Activated gamma-delta T cell treated with anti-CD3 and anti-CD28 coated beads, Interleukin-2, amount 50 U/mL, for 16 hours (primary cell): ENCODE results near the gene AQP7.
"Not testable (repeated sequence)": the region's sequence is repeated elsewhere in the genome, so short reads cannot be mapped to it uniquely, and the experiment has no call there.

Experiments
- DNase-seq: peaks from one replicate; pipeline ENCODE4 v3.0.0-alpha.2; 2020; ENCODE audit warnings: low read depth

Gene AQP7

DNA sequence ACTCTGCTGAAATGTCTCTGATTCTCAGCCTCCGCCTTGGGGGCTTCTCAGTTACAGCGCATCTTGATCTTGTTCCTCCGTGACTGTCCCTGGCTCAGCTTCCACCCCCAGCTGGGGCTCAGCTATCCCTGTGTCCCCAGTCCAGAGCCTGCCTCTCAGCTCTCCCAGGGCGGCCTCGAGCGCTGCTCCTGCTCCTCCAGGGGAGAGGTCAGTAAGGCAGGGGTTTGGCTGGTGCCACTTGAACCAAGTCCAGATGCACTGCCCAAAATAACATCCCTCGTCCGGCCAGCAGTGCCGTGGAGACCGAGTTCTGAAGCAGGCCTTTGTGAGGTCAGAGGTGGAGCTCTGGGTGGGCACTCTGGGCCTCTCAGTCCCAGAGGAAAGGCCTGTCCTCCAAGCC is at the start of gene AQP7:
AQP7 (minus strand) TSS at position 198 of the 400 bp plus-strand sequence. CDS start 1,306 bp downstream, outside the sequence.
- DNase-seq: not testable (repeated sequence)

DNA sequence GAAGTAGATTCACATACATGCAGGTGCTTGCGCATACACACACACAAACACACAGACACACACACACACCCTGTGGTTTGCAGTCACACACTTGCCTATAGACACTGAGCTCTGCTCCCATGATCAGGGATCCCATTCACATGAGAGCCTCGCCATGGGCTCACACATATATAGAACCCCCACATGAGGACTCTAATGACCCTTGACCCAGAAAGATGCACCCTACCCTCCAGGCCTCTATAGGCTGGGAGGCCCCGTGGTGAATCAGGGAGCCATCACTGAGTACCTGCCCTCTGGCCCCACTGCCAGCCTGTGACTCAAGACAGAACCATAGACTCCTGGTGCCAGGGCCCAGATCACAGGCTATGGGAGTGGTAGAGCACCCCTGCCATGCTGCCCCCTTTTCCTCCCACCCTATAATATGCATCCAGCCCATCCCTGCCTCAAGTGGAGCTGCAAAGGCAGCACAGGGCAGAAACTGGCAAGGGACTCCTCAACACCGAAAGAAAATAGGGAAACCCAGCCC is 48.3 kb upstream of the AQP7 start:
- no peak for DNase-seq

DNA sequence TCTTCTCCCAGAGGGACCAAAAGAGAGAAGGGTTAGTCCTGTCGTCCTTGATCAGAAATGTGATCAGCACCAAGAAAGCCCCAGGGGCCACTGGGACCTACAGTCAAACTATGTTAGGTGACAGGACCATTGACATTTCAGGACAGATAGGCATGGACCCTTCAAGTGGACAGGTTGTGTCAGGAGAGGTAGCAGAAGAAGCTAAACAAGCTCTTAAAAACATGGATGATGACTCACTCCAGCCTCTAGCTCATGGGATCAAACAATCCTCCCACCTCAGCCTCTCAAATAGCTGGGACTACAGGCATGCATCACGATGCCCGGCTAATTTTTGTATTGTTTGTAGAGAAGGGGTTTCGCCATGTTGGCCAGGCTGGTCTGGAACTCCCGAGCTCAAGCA is 47.3 kb upstream of the AQP7 start:
- DNase-seq: no peak

DNA sequence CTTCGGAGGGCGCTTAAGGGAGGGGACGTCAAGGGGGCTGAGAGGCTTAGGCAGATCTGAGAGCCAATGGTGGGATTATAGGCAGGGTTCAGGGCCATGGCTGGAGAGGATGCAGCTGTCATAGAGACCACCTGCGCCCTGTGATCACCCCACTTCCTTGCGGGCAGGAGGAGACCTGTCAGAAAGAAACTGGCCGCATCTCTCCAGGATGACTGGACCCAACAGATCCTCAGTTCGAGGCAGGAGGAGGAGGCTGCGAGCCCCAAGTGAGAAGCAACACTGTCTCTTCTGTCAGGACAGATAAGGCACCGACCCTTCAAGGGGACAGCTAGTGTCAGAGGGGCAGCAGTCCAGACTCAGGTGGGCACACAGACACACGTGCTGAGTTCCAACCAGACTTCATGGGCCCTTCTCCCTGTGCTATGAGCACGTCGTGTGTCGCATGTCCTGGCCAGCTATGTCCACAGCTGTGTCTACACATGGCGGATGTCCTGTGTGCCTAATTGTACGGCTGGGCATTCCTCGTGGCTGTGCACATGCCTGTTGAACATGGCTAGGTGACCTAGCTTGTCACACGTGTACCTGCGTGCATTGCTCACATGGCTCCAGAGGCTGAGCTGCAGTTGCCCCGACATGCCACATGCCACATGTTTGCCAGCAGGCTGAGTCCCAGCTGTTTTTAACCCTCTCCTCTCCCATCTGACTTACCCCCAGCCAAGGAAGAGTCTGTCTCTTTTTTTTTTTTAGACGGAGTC is 45.6 kb upstream of the AQP7 start:
- DNase-seq: no peak

DNA sequence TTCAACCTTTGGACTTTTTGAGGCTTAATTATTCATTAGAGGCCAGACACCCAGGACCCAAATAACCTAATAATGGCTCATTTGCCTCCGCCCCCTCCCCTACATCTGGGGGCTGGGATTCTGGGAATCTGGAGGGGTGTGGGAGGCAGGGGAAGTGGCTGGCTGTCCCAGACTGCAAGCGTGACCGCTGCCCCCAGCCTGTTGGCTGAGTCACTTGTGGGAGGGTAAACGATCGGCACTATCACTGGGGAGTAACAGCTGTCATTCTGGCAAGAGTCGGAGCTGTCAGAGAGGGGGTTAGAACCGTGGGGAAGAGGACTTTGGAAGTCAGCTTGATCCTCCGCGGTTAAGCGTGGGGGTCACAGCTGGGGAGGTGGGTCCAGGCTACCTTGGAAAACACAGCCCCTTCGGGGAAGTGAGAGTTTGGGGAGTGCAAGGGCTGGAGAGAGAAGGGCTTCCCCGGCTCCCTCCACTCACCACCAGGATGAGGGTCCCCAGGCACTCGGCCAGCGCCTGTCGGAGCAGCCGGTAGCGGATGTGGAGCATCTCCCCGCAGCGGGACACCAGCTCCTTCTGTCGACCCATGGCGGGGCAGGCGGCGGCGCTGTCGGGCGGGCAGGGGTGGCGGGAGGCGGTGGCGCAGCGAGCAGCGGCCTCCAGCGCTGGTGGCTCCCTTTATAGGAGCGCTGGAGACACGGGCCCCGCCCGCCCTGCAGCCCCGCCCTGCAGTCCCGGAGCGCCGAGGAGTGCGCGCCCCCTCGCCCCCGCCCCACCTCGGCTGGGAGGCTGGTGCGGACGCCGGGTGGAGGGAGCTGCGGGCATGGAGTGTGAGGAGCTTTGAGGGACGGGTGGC is 44.8 kb upstream of the AQP7 start, which contains the start of gene AQP3:
AQP3 (minus strand) TSS at position 648 of the 853 bp plus-strand sequence; CDS start at position 585, 63 bp downstream.
- peak; percentile 43 for DNase-seq

DNA sequence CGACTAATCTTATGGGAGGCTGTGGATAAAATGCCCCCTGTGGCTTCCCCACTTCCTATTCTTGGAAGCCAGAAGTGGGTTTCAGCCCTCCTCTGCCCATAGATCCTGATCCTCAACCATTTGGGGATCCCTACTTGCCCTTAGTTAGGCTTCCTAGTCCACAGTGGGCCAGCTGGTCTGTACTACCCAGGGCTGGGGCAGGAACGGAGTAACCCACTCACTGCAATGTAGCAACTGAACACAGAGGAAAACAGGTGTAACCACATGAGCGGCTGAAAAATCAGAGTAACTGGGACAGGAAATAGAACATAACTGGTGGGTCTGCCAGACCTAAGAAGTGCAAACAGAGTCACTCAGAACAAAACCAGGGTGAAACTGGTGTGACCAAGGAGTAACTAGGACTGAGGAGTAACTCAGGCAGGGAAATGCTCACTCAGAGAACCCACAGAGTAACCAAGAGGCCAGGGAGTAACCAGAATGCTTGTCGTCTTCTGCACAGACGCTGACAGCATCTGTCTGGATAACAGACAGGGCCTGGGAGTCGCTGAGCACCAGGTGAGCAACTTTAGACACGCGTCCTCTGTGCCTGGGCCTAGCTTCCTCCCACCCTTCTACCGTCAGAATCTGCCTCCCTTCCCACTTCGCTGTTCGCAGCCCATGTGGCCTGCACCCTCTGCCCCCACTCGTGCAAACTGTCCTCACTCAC is 44.0 kb upstream of the AQP7 start:
- peak; percentile 13 for DNase-seq

DNA sequence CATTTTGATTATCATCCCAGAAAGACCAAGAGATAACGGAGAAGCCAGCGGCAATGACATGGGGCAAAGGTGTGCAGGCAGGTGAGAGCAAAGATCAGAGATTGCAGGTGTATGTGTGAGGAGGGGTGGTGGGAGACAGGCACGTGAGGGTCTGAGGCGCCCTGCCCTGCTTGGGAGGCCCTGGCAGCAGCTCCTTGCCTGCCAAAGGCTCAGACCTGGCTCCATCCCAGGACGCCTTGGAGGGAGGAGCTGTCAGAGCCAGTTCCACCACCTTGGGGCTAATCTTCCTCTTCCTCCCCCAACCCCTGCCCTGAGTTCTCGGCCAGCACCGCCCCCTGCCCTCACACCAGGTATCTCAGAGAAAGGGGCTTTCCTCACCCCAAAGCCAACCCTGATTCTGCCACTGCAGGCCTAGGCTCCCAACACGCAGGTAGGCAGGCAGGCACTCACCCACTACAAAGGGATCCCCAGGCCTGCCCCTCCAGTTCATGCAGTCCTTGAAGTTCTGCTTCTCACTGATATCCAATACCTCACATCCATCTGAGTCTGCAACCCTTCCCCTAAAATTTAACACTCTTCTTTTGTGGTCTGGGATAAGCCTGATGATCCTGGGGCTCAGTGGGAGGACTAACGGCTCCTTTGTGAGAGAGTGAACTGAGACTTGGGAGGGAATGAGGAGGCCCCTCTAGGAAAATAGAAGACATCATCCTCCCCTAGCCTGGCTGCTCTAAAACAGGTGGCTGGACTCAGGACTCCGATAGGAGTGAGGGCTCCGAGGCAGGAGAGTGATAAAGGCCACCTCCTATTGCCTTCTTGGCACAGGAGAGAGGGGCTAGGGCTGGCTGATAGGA is 43.2 kb upstream of the AQP7 start:
- peak; percentile 13 for DNase-seq

DNA sequence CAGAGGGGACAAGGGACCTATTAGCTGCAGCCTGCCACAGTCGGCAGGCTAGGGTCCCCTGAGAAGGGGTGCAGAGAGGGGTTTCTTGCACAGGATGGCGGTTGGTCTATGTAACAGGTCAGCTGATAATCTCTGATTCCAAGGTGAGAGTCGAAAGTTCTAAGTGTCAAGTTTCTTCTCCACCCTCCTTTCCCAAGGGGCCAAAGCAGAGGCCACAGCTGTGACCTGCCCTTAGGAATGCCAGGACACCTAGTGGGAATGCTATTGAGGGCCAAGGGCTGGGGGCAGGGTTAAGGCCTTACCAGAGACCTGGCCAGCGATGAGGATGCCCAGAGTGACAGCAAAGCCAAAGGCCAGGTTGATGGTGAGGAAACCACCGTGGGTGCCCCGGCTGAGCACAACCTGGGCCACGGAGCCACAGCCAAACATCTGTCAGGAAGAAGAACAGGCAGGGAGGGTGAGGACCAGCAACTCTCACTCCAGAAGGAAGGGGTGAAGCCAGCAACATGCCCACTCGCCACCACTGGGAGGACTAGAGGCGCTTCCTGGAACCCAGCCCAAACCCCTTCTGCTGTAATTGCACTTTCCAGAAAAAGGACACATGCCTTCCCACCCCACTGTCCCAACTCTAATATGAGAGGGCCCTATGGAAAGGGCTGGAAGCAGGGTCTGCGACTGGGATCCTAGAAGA is 41.2 kb upstream of the AQP7 start:
- DNase-seq: no peak

DNA sequence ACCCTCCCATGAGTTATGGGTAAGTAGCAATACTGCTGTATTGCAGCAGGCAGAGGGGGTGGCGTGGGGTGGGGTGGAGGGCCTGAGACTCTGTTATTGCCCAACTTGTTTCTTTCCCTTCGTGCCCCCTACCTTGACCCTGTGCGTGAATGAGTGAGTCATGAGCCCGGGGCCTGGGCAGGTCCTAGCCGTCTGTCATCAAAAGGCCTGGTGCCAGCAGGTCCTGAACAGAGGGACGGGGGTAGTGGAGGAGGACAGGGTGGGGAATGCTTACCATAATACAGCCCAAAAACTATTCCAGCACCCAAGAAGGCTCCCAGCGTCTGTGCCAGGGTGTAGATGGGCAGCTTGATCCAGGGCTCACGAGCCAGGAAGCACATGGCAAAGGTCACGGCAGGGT is 40.7 kb upstream of the AQP7 start:
- no peak for DNase-seq

DNA sequence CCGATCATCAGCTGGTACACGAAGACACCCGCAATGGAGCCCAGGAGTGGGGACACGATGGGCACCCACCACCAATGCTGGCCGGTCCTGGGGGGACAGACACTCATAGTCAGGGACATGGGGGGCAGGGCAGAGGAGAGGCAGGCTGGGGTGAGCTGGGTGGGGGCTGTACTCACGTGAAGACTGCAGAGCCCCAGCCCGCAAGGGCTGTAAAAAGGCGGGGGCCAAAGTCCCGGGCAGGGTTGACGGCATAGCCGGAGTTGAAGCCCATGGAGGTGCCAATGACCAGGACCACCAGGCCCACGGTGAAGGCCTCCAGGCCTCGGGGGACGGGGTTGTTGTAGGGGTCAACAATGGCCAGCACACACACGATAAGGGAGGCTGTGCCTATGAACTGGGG is 39.8 kb upstream of the AQP7 start:
- no peak for DNase-seq

DNA sequence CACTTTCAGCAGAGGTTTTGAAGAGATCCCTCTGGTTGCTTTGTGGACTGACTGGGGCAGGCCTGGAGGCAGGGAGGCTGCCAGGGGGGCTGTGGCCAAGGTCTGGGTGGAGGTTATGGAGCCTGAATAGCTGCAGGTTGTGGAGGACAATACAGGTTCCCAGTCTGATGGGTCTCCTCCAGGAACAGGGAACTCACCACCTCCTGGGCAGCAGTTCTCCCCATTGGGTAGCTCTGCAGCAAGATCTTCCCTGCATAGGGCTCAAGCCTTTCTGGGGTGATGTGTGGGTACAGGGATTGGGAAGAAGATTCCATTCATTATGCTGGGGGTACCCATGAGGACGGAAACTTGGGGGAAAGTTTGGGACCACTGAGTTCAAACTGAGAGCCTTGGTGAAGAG is 38.2 kb upstream of the AQP7 start:
- no peak for DNase-seq

DNA sequence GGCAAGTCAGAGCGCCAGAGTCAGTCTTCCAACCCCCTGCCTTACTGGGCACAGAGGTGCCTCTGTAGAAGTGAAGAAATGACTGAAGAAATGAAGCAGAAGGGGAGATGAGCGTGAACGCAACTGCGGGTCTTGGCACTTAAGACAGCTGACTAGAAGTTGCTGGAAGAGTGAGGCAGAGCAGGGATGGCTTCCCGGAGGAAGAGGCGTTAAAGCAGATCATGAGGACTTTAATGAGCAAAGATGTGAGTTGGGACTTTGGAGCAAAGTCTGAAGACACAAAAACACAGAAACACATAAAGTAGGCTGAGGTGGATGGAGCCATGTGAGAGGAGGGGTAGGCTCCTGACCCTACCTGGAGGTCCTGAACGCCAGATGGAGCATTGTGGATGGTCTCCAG is 37.8 kb upstream of the AQP7 start:
- DNase-seq: no peak

DNA sequence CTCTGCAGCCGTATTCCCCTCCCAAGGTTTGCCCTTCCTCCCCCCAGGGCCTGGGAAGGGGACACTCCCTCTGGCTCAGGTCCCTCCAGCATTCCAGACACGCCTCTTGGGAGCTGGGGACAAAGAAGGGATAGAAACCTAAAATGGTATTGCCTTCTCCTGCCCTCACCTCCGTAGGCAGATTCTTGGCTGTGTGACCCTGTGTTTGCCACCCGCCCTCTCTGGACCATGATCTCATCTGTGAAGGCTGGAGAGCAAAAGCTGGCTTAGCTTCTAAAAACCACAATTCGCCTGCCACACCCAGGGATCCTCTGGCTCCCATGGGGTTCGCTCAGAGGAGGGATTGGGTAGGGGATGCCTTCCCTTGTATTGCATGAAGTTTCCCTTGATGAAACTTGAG is 37.4 kb upstream of the AQP7 start:
- no peak for DNase-seq

DNA sequence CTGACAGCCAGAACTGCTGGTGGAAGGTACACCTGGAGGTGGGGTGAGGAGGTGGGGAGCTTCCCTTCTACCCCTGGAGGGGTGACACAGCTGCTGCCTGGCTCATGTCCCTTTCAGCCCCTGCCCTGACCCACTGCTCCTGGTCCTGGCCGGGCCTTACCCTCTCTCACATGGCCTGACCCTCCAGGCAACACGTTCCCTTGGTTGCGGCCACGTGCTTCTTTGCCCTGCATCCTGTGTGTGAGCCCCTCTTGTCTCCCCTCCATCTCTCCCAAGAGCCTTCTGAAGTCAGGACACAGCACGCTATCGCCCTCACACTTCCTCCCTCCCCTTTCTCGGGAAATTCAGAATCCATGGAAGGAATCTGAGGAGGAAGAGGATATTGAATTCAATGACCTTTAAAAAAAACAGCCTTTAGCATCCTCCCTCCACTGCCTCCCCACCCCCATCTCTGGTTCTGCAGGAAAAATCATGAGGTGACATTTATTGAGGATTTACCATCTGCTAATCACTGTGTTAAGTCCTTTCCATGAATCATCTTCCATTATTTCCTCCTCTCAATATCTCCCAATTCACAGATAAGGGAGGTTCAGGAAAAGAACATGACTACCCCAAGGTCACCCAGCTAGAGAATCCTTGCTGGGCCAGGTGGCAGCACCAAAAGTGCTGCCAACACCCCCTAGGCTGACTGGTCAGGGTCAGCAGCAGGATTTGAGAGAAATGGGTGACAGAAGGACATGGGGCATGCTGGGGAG is 36.7 kb upstream of the AQP7 start:
- no peak for DNase-seq

DNA sequence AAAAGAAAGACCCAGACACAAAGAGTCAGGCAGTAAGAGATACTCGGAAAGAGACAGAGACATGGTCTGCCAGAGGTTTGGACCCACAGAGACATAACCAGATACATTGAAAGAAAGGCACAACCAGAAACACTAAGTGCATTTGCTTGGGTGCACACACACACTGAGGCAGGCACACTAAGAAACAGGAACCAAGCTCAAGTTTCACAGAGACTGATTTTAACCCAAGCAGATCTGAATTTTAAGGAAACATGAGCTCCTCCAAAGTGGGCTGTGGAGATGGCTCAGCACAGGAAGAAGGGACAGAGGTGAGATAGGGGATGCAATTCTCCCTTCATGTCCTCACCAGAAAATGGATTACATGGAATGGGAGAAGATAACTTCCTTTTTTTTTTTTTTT is 35.5 kb upstream of the AQP7 start:
- DNase-seq: no peak

DNA sequence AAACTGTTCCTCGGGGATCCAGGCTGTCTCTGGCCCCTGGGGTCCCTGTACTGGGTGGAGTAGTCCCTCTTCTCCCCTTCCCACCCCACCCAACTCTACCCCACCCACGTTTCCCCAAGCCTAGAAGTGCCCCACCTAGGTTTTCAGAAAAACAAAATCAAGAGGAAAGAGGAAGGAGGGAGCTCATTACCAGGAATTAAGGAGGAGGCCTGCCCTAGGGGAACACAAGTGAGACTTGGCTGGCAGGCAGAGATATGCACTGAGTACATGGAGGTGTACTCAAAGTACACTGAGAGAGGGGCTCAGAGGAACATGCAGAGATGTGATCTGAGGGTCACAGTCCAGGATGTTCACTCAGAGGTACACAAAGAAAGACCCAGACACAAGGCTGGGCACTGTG is 34.8 kb upstream of the AQP7 start:
- DNase-seq: no peak

DNA sequence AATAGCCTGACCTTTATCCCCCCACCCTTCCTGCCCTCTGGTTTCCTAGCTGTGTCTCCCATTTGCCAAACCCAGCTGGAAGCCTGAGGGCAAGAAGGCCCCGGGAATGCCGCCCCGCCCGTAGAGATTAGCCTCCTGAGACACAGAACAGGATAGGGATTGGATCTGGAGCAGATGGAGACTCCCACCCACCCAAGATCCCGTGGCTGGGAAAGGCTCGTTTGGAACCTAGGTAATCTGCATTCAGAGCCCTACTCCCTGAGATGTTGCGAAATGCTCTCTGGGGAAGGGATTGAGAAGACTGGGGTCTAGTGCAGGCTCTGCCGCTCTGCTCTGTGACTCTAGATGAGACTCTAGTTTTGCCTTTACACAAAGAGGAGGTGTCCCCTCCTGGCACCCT is 34.1 kb upstream of the AQP7 start:
- DNase-seq: no peak

DNA sequence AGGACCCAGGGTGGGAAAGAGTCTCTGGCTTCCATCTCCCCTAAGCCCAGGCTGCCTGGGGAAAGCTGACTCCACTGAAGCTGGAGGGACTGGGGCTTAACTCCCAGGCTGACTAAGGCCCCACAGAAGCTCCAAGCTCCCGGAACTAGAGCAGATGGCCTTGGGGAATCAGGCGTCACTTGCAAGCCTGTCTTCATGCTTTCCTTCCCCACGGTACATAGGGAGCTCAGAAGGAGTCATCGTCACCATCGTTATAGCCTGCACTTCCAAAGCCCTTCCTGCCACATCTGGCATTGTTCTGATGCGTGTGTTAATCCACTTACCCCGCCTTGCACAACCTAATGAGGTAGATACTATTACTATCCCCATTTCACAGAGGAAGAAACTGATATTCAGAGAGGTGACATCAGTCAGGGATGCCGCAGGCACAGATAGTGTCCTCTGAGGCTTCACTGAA is 33.5 kb upstream of the AQP7 start:
- DNase-seq: no peak

DNA sequence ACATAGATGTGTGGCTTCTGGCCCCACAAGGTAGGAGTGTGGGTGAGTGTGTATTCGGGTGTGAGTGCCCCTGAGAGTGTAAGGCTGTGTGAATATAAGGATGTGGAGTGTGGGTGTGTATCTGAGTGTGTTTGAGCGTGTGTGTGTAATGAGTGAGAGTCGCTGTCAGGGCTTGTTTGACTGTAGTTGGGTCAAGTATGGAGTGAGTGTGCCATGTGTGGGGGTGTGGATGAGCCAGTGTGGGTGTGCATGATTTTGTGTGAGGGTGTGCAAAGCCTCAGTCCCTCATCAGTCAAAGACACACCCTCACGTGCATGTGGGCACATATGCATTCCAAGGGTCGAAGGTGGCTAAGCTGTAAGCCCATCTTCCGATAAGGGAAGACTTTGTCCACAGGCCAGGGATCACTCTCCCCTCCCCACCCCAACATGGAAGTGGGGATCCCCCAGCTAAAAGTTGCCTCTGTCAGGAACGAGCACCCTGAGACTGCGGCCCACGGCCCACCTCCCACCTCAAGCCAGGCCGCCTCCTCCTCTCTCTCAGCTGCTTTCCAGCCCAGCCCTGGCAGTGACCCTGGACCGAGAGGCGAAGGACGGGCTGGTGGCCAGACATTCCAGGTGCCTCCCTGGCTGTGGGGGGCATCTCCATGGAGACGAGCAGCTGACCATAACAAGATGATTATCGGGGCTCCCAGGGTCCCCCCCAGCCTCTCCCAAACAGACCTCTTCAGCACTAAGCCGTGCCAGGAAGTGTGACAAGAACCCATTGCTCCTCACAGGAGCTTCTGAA is 32.1 kb upstream of the AQP7 start:
- no peak for DNase-seq
